PFSK-1 (cell line): ENCODE measurements around the gene DMPK.

Experiments
- POLR2AphosphoS5 ChIP-seq: IDR thresholded peaks from 2 replicates; pipeline ENCODE4 v1.6.1; 2012; ENCODE audit warnings: low read depth, mild to moderate bottlenecking, control low read depth, low read length, moderate library complexity
- TAF1 ChIP-seq: IDR thresholded peaks from 2 replicates; pipeline ENCODE4 v1.6.1; 2012; ENCODE audit warnings: low read length, control low read depth, borderline replicate concordance; ENCODE audit not compliant: insufficient read depth
- TF ChIP-seq, protein P1 (sequence below), 2 experiments: IDR thresholded peaks; 2 replicates each; pipeline versions ENCODE4 v1.6.1 to v1.8.0; 2011 to 2012; ENCODE audit warnings: low read depth in 2 of 2, low read length in 2 of 2, control low read depth in 1 of 2, inconsistent platforms in 1 of 2, mild to moderate bottlenecking in 1 of 2, moderate library complexity in 1 of 2; ENCODE audit not compliant: insufficient read depth in 1 of 2

DNA sequence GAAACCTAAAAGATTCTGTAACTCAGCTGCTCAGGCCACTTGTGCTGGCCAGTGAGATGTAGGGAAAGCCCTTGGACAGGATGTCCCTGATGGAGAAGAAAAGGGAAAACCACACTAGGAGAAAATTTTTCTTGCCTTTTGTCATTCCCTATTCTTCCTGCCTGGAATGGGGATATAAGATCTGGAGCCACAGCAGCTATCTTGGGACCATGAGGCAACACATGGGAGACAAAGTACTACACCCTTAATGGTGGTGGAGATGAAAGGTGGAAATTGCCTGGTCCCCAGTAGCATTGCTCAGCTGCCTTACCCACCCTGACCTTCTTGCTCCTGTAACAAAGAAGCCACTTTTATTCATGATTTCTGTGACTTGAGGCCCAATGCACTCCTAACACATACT lies 23.4 kb upstream of the DMPK start:
- no peak for TF ChIP-seq POLR2AphosphoS5
- TF ChIP-seq, protein P1, sequence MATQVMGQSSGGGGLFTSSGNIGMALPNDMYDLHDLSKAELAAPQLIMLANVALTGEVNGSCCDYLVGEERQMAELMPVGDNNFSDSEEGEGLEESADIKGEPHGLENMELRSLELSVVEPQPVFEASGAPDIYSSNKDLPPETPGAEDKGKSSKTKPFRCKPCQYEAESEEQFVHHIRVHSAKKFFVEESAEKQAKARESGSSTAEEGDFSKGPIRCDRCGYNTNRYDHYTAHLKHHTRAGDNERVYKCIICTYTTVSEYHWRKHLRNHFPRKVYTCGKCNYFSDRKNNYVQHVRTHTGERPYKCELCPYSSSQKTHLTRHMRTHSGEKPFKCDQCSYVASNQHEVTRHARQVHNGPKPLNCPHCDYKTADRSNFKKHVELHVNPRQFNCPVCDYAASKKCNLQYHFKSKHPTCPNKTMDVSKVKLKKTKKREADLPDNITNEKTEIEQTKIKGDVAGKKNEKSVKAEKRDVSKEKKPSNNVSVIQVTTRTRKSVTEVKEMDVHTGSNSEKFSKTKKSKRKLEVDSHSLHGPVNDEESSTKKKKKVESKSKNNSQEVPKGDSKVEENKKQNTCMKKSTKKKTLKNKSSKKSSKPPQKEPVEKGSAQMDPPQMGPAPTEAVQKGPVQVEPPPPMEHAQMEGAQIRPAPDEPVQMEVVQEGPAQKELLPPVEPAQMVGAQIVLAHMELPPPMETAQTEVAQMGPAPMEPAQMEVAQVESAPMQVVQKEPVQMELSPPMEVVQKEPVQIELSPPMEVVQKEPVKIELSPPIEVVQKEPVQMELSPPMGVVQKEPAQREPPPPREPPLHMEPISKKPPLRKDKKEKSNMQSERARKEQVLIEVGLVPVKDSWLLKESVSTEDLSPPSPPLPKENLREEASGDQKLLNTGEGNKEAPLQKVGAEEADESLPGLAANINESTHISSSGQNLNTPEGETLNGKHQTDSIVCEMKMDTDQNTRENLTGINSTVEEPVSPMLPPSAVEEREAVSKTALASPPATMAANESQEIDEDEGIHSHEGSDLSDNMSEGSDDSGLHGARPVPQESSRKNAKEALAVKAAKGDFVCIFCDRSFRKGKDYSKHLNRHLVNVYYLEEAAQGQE (IDR thresholded peaks at IDR 0.05; ENCODE audit: insufficient read depth in 1 of 2, low read depth in 2 of 2, low read length in 2 of 2) = no peak
- TF ChIP-seq TAF1 = no peak
